OCI-LY1 (cell line): Measurements from ENCODE around the gene PRRC2C.

ENCODE experiments used
- CTCF ChIP-seq: fragments of 200-600 bp; sonication (generic), shearing (Covaris generic); IDR thresholded peaks from 2 replicates; pipeline ENCODE4 v1.5.1; 2017; ENCODE audit warnings: mild to moderate bottlenecking, antibody characterized with exemption, low read length, moderate library complexity, mixed read lengths
- EZH2 ChIP-seq: fragments of 200-600 bp; sonication (generic), shearing (Covaris generic); IDR thresholded peaks from 2 replicates; pipeline ENCODE4 v1.8.0; 2017; ENCODE audit warnings: borderline replicate concordance, mixed run types, mild to moderate bottlenecking, antibody characterized with exemption, low read length, moderate library complexity, mixed read lengths

GRCh38 chr1:171530676-171531075, 45.3 kb downstream of the PRRC2C start:
- TF ChIP-seq CTCF (no peak), EZH2 (no peak)
